GM23338 (cell line): Measurements from ENCODE around the gene GLTP. TPM values are rescaled to one million over a fixed set of nuclear protein-coding genes. Genes with fewer than 3 reads are reported as not detected.

Experiments used
- ATAC-seq: fragments of 200-7000 bp; cut with Tn5 transposase; 3 replicates; pipeline ENCODE4 v1.9.1; 2020
- DNase-seq: peaks from one replicate; pipeline ENCODE4 v3.0.0-alpha.2; 2015; ENCODE audit warnings: low spot score
- H2AFZ ChIP-seq: fragments of 200-600 bp; sonication (generic); 2 replicates; pipeline ENCODE4 v1.8.0; 2016; ENCODE audit warnings: antibody characterized with exemption, mild to moderate bottlenecking, moderate library complexity
- H3F3A ChIP-seq: fragments of 200-600 bp; sonication (generic); replicated peaks from 2 replicates; pipeline ENCODE4 v1.8.0; 2017; ENCODE audit warnings: antibody characterized with exemption, mixed run types, low read depth
- H3K27ac ChIP-seq: fragments of 200-600 bp; sonication (generic); 2 replicates; pipeline ENCODE4 v1.6.1; 2016; ENCODE audit warnings: low read depth
- H3K27me3 ChIP-seq: fragments of 200-600 bp; sonication (generic); 2 replicates; pipeline ENCODE4 v1.8.0; 2016; ENCODE audit warnings: mild to moderate bottlenecking, mixed run types, moderate library complexity; ENCODE audit not compliant: insufficient read depth
- H3K36me3 ChIP-seq: fragments of 200-600 bp; sonication (generic); 2 replicates; pipeline ENCODE4 v1.8.0; 2016; ENCODE audit warnings: mild to moderate bottlenecking; ENCODE audit not compliant: insufficient read depth
- H3K4me1 ChIP-seq: fragments of 200-600 bp; sonication (generic); 2 replicates; pipeline ENCODE4 v1.8.0; 2016; ENCODE audit warnings: mild to moderate bottlenecking, moderate library complexity; ENCODE audit not compliant: insufficient read depth
- H3K4me2 ChIP-seq: fragments of 200-600 bp; sonication (generic); 2 replicates; pipeline ENCODE4 v1.7.1; 2017; ENCODE audit warnings: mixed run types
- H3K4me3 ChIP-seq: fragments of 200-600 bp; sonication (generic); 2 replicates; pipeline ENCODE4 v1.6.1; 2016; ENCODE audit warnings: mixed run types
- H3K79me2 ChIP-seq: fragments of 200-600 bp; sonication (generic); replicated peaks from 2 replicates; pipeline ENCODE4 v1.8.0; 2017; ENCODE audit warnings: mild to moderate bottlenecking; ENCODE audit not compliant: insufficient read depth
- H3K9me2 ChIP-seq: fragments of 200-600 bp; sonication (generic); 2 replicates; pipeline ENCODE4 v1.8.0; 2017; ENCODE audit not compliant: insufficient read depth
- H4K20me1 ChIP-seq: fragments of 200-600 bp; sonication (generic); replicated peaks from 2 replicates; pipeline ENCODE4 v1.8.0; 2017; ENCODE audit warnings: mild to moderate bottlenecking; ENCODE audit not compliant: insufficient read depth
- H3K27ac Mint-ChIP-seq: 2 replicates; pipeline ENCODE4 v1.8.0; 2020; ENCODE audit warnings: inconsistent platforms, mild to moderate bottlenecking, moderate library complexity, mixed read lengths
- H3K27me3 Mint-ChIP-seq: 3 replicates; pipeline ENCODE4 v1.8.0; 2022; ENCODE audit warnings: low read depth, mild to moderate bottlenecking, moderate library complexity, mixed read lengths, inconsistent platforms; ENCODE audit not compliant: insufficient read depth, poor library complexity
- H3K36me3 Mint-ChIP-seq: 3 replicates; pipeline ENCODE4 v1.8.0; 2021; ENCODE audit warnings: low read depth, mild to moderate bottlenecking, inconsistent platforms, moderate library complexity, mixed read lengths
- H3K4me1 Mint-ChIP-seq: 3 replicates; pipeline ENCODE4 v1.8.0; 2020; ENCODE audit warnings: mild to moderate bottlenecking, inconsistent platforms, mixed read lengths
- H3K4me3 Mint-ChIP-seq: 3 replicates; pipeline ENCODE4 v1.8.0; 2021; ENCODE audit warnings: moderate library complexity, mild to moderate bottlenecking, inconsistent platforms, mixed read lengths
- H3K9me3 Mint-ChIP-seq: 3 replicates; pipeline ENCODE4 v1.8.0; 2020; ENCODE audit warnings: moderate library complexity, mild to moderate bottlenecking, inconsistent platforms, mixed read lengths
- CREB1 ChIP-seq: fragments of 250-450 bp; sonication (Bioruptor Pico); IDR thresholded peaks from 2 replicates; pipeline ENCODE4 v1.5.0; 2020; ENCODE audit warnings: low read depth, mild to moderate bottlenecking, moderate library complexity
- JUNB ChIP-seq: IDR thresholded peaks from one replicate; pipeline ENCODE4 v1.6.1; 2016; ENCODE audit warnings: antibody characterized with exemption; ENCODE audit not compliant: unreplicated experiment
- NANOG ChIP-seq: IDR thresholded peaks from 2 replicates; pipeline ENCODE4 v1.6.1; 2016; ENCODE audit warnings: antibody characterized with exemption, borderline replicate concordance
- polyA plus RNA-seq: library from polyadenylated mRNA; unstranded; fragments of >200 nt; fragmentation: Nextera tagmentation; extraction: Ambion mirVana; gene quantifications from 2 replicates; pipeline ENCODE4 v1.2.1, GENCODE V29; 2016
- total RNA-seq: library from RNA; depleted of rRNA; stranded (reverse); fragments of >200 nt; shearing (Covaris generic); gene quantifications from 2 replicates; pipeline ENCODE4 v1.2.3, GENCODE V29; 2014
- TF ChIP-seq, protein P1 (sequence below): IDR thresholded peaks from 2 replicates; pipeline ENCODE4 v1.6.1; 2016; ENCODE audit warnings: antibody characterized with exemption
- TF ChIP-seq, protein P2 (sequence below): IDR thresholded peaks from one replicate; pipeline ENCODE4 v1.6.1; 2018; ENCODE audit warnings: antibody characterized with exemption; ENCODE audit not compliant: unreplicated experiment

GLTP gene
- total and polyA plus RNA-seq, 2 experiments from 2014 or later = 26.5 to 30.2 TPM

DNA sequence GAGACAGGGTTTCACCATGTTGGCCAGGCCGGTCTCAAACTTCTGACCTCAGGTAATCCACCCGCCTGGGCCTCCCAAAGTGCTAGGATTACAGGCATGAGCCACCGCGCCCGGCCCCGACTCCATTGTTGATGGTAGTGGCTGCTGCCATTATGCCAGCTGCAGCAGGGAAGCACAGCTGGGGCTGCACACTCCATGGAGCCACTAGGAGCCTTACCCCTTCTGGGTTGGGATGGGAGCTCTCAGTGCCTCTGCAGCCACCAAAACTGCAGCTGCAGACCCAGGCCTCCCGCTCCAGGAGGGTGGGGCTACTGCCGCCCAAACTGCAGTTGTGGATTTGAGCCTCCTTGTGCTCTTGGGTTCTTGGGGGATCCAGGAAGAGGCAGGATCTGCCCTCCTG is 45.7 kb upstream of the GLTP start (continued):
- TF ChIP-seq CREB1 (CRISPR knock-in tag) (no peak), NANOG (no peak)
- TF ChIP-seq, protein P1, sequence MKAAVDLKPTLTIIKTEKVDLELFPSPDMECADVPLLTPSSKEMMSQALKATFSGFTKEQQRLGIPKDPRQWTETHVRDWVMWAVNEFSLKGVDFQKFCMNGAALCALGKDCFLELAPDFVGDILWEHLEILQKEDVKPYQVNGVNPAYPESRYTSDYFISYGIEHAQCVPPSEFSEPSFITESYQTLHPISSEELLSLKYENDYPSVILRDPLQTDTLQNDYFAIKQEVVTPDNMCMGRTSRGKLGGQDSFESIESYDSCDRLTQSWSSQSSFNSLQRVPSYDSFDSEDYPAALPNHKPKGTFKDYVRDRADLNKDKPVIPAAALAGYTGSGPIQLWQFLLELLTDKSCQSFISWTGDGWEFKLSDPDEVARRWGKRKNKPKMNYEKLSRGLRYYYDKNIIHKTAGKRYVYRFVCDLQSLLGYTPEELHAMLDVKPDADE = no peak

- peaks cover 8% of the 10 kb centered on the region for H3K4me1 Mint-ChIP-seq
- H3K4me2 ChIP-seq = no peak overlapping the region
- no peaks in the 10 kb centered on the region for H3K79me2 ChIP-seq
- no peak overlapping the region for H3K4me3 Mint-ChIP-seq
- H3K36me3 Mint-ChIP-seq = peaks cover 21% of the 10 kb centered on the region
- no peak overlapping the region for H2AFZ ChIP-seq
- no peak overlapping the region for H3K4me3 ChIP-seq
- H3K4me1 ChIP-seq = no peaks in the 10 kb centered on the region
- H3K27ac Mint-ChIP-seq = no peak overlapping the region
- H3K9me2 ChIP-seq = no peaks in the 10 kb centered on the region
- TF ChIP-seq JUNB (no peak), NANOG (no peak)
- TF ChIP-seq, protein P2, sequence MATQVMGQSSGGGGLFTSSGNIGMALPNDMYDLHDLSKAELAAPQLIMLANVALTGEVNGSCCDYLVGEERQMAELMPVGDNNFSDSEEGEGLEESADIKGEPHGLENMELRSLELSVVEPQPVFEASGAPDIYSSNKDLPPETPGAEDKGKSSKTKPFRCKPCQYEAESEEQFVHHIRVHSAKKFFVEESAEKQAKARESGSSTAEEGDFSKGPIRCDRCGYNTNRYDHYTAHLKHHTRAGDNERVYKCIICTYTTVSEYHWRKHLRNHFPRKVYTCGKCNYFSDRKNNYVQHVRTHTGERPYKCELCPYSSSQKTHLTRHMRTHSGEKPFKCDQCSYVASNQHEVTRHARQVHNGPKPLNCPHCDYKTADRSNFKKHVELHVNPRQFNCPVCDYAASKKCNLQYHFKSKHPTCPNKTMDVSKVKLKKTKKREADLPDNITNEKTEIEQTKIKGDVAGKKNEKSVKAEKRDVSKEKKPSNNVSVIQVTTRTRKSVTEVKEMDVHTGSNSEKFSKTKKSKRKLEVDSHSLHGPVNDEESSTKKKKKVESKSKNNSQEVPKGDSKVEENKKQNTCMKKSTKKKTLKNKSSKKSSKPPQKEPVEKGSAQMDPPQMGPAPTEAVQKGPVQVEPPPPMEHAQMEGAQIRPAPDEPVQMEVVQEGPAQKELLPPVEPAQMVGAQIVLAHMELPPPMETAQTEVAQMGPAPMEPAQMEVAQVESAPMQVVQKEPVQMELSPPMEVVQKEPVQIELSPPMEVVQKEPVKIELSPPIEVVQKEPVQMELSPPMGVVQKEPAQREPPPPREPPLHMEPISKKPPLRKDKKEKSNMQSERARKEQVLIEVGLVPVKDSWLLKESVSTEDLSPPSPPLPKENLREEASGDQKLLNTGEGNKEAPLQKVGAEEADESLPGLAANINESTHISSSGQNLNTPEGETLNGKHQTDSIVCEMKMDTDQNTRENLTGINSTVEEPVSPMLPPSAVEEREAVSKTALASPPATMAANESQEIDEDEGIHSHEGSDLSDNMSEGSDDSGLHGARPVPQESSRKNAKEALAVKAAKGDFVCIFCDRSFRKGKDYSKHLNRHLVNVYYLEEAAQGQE = no peak
- peaks cover 13% of the 10 kb centered on the region for H3K27me3 Mint-ChIP-seq
- no peak overlapping the region for H3K27ac ChIP-seq
- ATAC-seq = no peak
- H3K9me3 Mint-ChIP-seq = peaks cover 4% of the 10 kb centered on the region; the same call in 2 of the 3 replicates
- H3K36me3 ChIP-seq = no peaks in the 10 kb centered on the region
- no peak for DNase-seq
- H3F3A ChIP-seq = no peaks in the 10 kb centered on the region
- no peaks in the 10 kb centered on the region for H4K20me1 ChIP-seq
- no peaks in the 10 kb centered on the region for H3K27me3 ChIP-seq
Measured at GRCh38 chr12:109925185-109925840, 45.0 kb upstream of the GLTP start.

GRCh38 chr12:109923481-109924245 is 43.3 kb upstream of the GLTP start:
- Mint-ChIP-seq H3K4me3 (no peak overlapping the region), H3K9me3 (peaks cover 11% of the 10 kb centered on the region; the same call in 2 of the 3 replicates), H3K27ac (peak overlapping the region; percentile 27; the same call in 1 of the 2 replicates), H3K27me3 (peaks cover 13% of the 10 kb centered on the region), H3K36me3 (peaks cover 37% of the 10 kb centered on the region), H3K4me1 (peaks cover 8% of the 10 kb centered on the region)
- Histone ChIP-seq H3K27me3 (no peaks in the 10 kb centered on the region), H4K20me1 (no peaks in the 10 kb centered on the region), H2AFZ (no peak overlapping the region), H3K4me2 (no peak overlapping the region), H3K9me2 (no peaks in the 10 kb centered on the region), H3K4me3 (no peak overlapping the region), H3K79me2 (no peaks in the 10 kb centered on the region), H3K36me3 (no peaks in the 10 kb centered on the region), H3K27ac (no peak overlapping the region), H3F3A (no peaks in the 10 kb centered on the region), H3K4me1 (no peaks in the 10 kb centered on the region)
- no peak for TF ChIP-seq CREB1 (CRISPR knock-in tag)
- TF ChIP-seq JUNB = no peak
- DNase-seq = no peak
- ATAC-seq = no peak
